IPS-15b (cell line): ENCODE data around the gene NFX1.
"Not testable (repeated sequence)": the region's sequence is repeated elsewhere in the genome, so short reads cannot be mapped to it uniquely, and the experiment has no call there.

Experiments used
- H3K27me3 ChIP-seq: one replicate; pipeline ENCODE4 v1.6.1; 2013; ENCODE audit warnings: low read length; ENCODE audit not compliant: control insufficient read depth, insufficient read depth
- H3K36me3 ChIP-seq: one replicate; pipeline ENCODE4 v1.6.1; 2013; ENCODE audit warnings: low read length; ENCODE audit not compliant: control insufficient read depth, insufficient read depth
- H3K4me1 ChIP-seq: one replicate; pipeline ENCODE4 v1.6.1; 2013; ENCODE audit warnings: mild to moderate bottlenecking, low read length; ENCODE audit not compliant: control insufficient read depth, insufficient read depth
- H3K4me3 ChIP-seq: one replicate; pipeline ENCODE4 v1.5.1; 2013; ENCODE audit warnings: low read depth, low read length
- H3K9ac ChIP-seq: one replicate; pipeline ENCODE4 v1.6.1; 2013; ENCODE audit warnings: low read depth, mild to moderate bottlenecking, low read length
- H3K9me3 ChIP-seq: one replicate; pipeline ENCODE4 v1.6.1; 2013; ENCODE audit warnings: mild to moderate bottlenecking, low read length; ENCODE audit not compliant: control insufficient read depth, insufficient read depth

The NFX1 gene

DNA sequence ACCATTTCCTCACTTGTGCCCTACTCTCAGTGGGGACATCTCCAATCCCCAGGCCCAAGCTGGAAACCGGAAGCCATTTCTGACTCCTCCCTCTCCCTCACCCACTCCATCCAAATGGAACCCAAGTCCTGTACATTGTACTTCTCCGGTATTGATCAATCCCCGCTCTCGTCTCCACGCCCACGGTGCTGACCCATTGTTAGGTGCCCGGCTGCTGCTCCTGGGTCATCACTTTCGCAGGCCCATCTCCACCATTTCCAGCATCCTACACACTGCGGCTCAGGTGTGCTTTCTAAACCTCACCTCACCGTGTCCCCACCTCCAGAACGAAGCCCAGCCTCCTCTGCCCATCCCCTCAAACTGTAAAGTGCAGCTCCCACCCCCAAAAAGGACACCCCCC, 93.1 kb downstream of the NFX1 start:
- not testable (repeated sequence) for H3K4me1 ChIP-seq, H3K9me3 ChIP-seq, H3K9ac ChIP-seq, H3K27me3 ChIP-seq, H3K4me3 ChIP-seq, H3K36me3 ChIP-seq

DNA sequence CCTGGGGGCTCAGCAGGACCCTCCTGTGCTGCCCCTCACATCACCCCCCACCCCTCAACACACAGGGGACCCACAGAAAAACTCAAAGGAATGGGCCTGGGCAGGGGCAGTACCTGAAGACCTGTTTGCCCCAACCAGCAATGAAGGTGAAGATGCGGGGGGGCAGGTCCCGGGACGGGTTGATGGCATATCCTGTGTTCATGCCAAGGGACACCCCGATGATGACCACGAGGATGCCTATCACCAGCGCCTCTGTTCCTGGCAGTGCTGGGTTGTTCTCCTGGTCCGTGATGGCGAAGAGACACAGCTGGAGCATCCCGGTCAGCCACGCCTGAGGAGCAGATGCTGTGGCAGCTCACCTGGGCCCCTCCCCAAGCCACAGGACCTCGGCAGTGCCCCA, 95.2 kb downstream of the NFX1 start:
- not testable (repeated sequence) for H3K36me3 ChIP-seq, H3K4me3 ChIP-seq, H3K9me3 ChIP-seq, H3K4me1 ChIP-seq, H3K27me3 ChIP-seq, H3K9ac ChIP-seq

DNA sequence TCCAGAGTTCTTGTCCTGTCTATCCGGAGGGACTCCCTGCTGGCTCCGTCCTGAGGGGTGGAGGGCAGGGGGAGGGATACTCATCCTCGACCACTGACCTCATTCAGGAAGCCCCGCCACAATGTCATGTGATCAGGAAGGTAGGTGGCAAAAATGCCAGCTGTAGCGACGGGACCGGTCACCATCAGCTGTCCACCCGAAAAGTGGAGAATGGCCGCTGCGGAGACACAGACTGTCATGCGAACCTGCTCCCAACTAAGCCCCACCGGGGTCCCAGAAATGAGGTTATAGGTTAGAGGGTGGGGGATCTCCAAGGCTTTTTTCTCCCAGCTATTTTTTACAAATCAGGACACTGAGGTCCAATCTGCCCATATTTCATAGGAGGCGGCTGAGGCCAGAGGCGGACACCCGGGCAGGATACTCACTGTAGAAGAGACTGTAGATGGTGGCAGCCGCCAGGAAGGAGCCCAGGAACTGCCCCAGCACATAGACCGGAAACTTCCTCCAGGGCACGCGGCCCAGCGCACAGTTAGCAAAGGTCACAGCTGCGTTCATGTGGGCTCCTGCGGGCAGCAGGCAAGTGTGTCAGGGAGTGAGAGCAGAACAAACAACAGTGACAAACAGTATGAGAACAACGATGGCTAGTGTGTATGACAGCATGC, 95.8 kb downstream of the NFX1 start:
- H3K27me3 ChIP-seq, H3K4me1 ChIP-seq, H3K36me3 ChIP-seq, H3K9me3 ChIP-seq, H3K9ac ChIP-seq, H3K4me3 ChIP-seq: not testable (repeated sequence)

GRCh38 chr9:33386641-33386996, 96.3 kb downstream of the NFX1 start:
- not testable (repeated sequence) for H3K4me3 ChIP-seq, H3K36me3 ChIP-seq, H3K4me1 ChIP-seq, H3K9ac ChIP-seq, H3K27me3 ChIP-seq, H3K9me3 ChIP-seq

DNA sequence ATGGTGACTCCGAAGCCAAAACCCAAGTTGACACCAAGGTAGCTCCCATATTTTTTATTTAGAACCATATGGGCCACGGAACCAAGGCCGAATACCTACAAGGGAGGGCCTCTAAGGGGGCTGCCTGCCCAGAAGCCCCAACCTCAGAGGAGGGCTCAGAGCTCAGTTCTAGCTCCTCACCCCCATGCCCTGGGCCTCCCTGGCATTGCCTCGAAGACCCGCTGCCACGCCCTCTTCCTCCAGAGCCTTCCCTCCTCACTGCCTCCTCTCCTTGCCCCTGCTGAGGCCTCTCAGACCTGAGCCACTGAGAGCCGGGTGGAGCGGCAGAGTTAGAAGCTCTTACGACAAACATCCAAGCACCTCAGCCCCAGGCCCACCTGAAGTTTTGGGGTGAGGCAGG, 96.7 kb downstream of the NFX1 start:
- H3K27me3 ChIP-seq, H3K9ac ChIP-seq, H3K4me1 ChIP-seq, H3K9me3 ChIP-seq, H3K36me3 ChIP-seq, H3K4me3 ChIP-seq: not testable (repeated sequence)

GRCh38 chr9:33388110-33388994, 98.0 kb downstream of the NFX1 start:
- Histone ChIP-seq H3K4me1 (no peaks in the 10 kb centered on the region), H3K4me3 (no peak overlapping the region), H3K27me3 (peaks cover 5% of the 10 kb centered on the region), H3K9ac (no peak overlapping the region), H3K36me3 (no peaks in the 10 kb centered on the region), H3K9me3 (no peaks in the 10 kb centered on the region)

DNA sequence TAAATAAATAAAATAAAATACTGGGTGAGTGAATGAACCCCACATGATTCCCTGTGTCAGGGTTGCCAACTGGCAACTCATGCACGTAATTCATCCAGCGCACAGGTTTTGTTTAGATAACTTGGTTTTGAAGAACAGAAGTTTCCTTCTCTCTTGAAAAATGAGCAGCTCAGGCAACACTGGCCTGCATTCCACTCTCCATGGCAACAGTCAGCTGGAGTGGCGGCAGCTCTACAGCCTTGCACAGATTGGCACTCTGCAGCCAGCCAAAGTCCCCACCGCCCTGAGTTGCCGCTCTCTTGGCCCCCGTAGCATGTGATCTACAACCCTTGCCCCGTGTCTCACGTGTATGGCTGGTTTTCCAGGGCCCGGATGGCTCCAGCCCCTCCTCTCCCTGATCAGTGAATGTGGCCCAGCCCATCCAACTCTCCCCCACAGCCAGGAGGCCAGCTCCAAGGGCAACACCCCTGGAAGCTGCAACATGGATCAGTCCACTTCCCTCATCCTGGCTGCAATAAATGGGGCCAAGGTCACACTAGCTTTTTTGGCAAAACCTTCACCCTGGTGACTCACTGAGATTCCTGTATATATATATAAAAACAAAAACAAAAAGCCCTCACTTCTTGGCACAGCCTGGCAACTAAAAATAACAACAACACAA, 100.9 kb downstream of the NFX1 start:
- H3K9ac ChIP-seq, H3K27me3 ChIP-seq, H3K4me1 ChIP-seq, H3K9me3 ChIP-seq, H3K4me3 ChIP-seq, H3K36me3 ChIP-seq: not testable (repeated sequence)

GRCh38 chr9:33392591-33393021, 102.3 kb downstream of the NFX1 start:
- H3K9me3 ChIP-seq, H3K4me3 ChIP-seq, H3K36me3 ChIP-seq, H3K9ac ChIP-seq, H3K27me3 ChIP-seq, H3K4me1 ChIP-seq: not testable (repeated sequence)

GRCh38 chr9:33393581-33393980, 103.3 kb downstream of the NFX1 start:
- Histone ChIP-seq H3K27me3 (no peaks in the 10 kb centered on the region), H3K9ac (no peak overlapping the region), H3K4me1 (no peaks in the 10 kb centered on the region), H3K4me3 (no peak overlapping the region), H3K9me3 (no peaks in the 10 kb centered on the region), H3K36me3 (no peaks in the 10 kb centered on the region)

DNA sequence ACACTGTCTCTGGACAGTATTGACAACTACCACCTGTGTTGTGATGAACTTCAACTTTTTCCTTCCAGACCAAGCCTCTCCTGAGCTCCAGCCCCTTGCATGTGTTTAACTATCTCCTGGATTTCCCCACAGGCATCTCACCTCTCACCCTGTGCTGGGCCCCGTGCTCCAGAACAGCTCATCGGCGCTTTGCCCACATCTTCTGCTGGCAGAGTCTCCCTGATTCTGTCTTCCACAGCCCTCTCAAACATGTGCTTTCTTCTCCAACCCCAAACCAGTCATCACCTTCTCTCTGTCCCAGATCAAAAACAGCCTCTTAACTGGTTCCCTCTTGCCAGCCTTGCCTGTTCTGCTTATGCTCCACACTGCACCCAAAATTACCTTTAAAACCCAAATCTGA, 103.7 kb downstream of the NFX1 start:
- not testable (repeated sequence) for H3K36me3 ChIP-seq, H3K4me3 ChIP-seq, H3K9me3 ChIP-seq, H3K9ac ChIP-seq, H3K4me1 ChIP-seq, H3K27me3 ChIP-seq

GRCh38 chr9:33395159-33395879, 105.0 kb downstream of the NFX1 start:
- not testable (repeated sequence) for H3K9me3 ChIP-seq, H3K27me3 ChIP-seq, H3K4me1 ChIP-seq, H3K36me3 ChIP-seq, H3K4me3 ChIP-seq, H3K9ac ChIP-seq
